Smooth muscle cell (in vitro differentiated cells): ENCODE measurements around the gene SLC39A11. TPM values are rescaled to one million over a fixed set of nuclear protein-coding genes. Genes with fewer than 3 reads are reported as not detected.

Experiments used
- DNase-seq: peaks from one replicate; lab custom pipeline; 2025; ENCODE audit not compliant: unreplicated experiment; lab: John Stamatoyannopoulos, UW
- H2AFZ ChIP-seq: fragments of 200-600 bp; sonication (generic); 2 replicates; pipeline ENCODE4 v1.6.0; 2016; ENCODE audit warnings: antibody characterized with exemption, low read depth, mild to moderate bottlenecking
- H3F3A ChIP-seq: fragments of 200-600 bp; sonication (generic); 2 replicates; pipeline ENCODE4 v1.6.0; 2017; ENCODE audit warnings: antibody characterized with exemption, low read depth
- H3K27ac ChIP-seq: fragments of 200-600 bp; sonication (generic); 2 replicates; pipeline ENCODE4 v1.5.1; 2016; ENCODE audit warnings: low read depth, mild to moderate bottlenecking
- H3K27me3 ChIP-seq: fragments of 200-600 bp; sonication (generic); 2 replicates; pipeline ENCODE4 v1.6.1; 2016; ENCODE audit warnings: low read depth, mild to moderate bottlenecking
- H3K36me3 ChIP-seq: fragments of 200-600 bp; sonication (generic); 2 replicates; pipeline ENCODE4 v1.5.1; 2016; ENCODE audit warnings: low read depth
- H3K4me1 ChIP-seq: fragments of 200-600 bp; sonication (generic); 2 replicates; pipeline ENCODE4 v1.5.1; 2016; ENCODE audit warnings: low read depth
- H3K4me2 ChIP-seq: fragments of 200-600 bp; sonication (generic); 2 replicates; pipeline ENCODE4 v1.6.0; 2016; ENCODE audit warnings: mild to moderate bottlenecking
- H3K4me3 ChIP-seq: fragments of 200-600 bp; sonication (generic); 2 replicates; pipeline ENCODE4 v1.5.1; 2016; ENCODE audit warnings: mild to moderate bottlenecking
- H3K79me2 ChIP-seq: fragments of 200-600 bp; sonication (generic); 2 replicates; pipeline ENCODE4 v1.6.0; 2016; ENCODE audit warnings: low read depth, mild to moderate bottlenecking
- H3K9ac ChIP-seq: fragments of 200-600 bp; sonication (generic); 2 replicates; pipeline ENCODE4 v1.6.0; 2016; ENCODE audit warnings: low read depth
- H3K9me3 ChIP-seq: fragments of 200-600 bp; sonication (generic); replicated peaks from 2 replicates; pipeline ENCODE4 v1.5.1; 2016; ENCODE audit warnings: low read depth
- H4K20me1 ChIP-seq: fragments of 200-600 bp; sonication (generic); 2 replicates; pipeline ENCODE4 v1.6.0; 2016; ENCODE audit warnings: low read depth
- CTCF ChIP-seq: fragments of 200-600 bp; sonication (generic); IDR thresholded peaks from 2 replicates; pipeline ENCODE4 v1.5.1; 2017; ENCODE audit warnings: borderline replicate concordance, mild to moderate bottlenecking, antibody characterized with exemption; ENCODE audit not compliant: insufficient read depth, poor library complexity, severe bottlenecking
- WGBS: methylation state at CpG from one replicate; pipeline ENCODE4 v1.1.7; 2016; ENCODE audit warnings: low lambda C conversion rate; 5-methylcytosine and 5-hydroxymethylcytosine counted together
- polyA plus RNA-seq: library from polyadenylated mRNA; unstranded; fragments of >200 nt; fragmentation: Nextera tagmentation; extraction: Ambion mirVana; gene quantifications from 2 replicates; pipeline ENCODE4 v1.2.1, GENCODE V29; 2016
- total RNA-seq: library from RNA; depleted of rRNA; stranded (reverse); fragments of >200 nt; gene quantifications from 2 replicates; pipeline ENCODE4 v1.2.3, GENCODE V29; 2014

SLC39A11 gene
- total and polyA plus RNA-seq, 2 experiments from 2014 or later, result 9.2 to 36.7 TPM

- Histone ChIP-seq H3K9me3 (no peaks in the 10 kb centered on the region), H3K4me1 (peaks cover 15% of the 10 kb centered on the region), H3K27me3 (no peaks in the 10 kb centered on the region), H4K20me1 (peaks cover 8% of the 10 kb centered on the region), H3K4me3 (no peak overlapping the region), H3K9ac (peak overlapping the region; percentile 44), H3F3A (peaks cover 10% of the 10 kb centered on the region), H3K36me3 (no peaks in the 10 kb centered on the region), H3K4me2 (peak overlapping the region; percentile 67), H2AFZ (no peak overlapping the region), H3K79me2 (no peaks in the 10 kb centered on the region), H3K27ac (peak overlapping the region; percentile 89)
- TF ChIP-seq CTCF, result no peak
- DNase-seq, result peak; percentile 13
- WGBS, result 29% methylated on average over 12 of the region's 12 CpGs
Observed at GRCh38 chr17:72976971-72977770, 115.3 kb downstream of the SLC39A11 start.

DNA sequence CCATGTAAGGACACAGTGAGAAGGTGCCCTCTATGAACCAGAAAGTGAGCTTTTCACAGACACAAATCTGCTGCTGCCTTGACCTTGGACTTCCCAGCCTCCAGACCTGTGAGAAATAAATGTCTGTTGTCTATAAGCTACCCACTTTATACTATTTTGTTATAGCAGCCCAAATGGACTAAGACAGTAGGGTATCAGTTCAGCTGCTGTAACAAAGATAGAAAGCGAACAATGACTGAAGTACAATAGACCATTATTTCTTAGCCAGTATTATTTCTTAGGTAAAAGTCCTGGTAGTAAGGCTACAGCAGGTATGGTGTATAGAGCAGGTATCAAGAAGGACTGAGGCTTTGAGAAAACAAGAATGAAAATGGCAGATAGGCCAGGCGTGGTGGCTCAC lies 117.0 kb downstream of the SLC39A11 start:
- H3K79me2 ChIP-seq, result no peaks in the 10 kb centered on the region
- H3K27ac ChIP-seq, result no peak overlapping the region
- H3K27me3 ChIP-seq, result no peaks in the 10 kb centered on the region
- no peak overlapping the region for H3K4me2 ChIP-seq
- no peak overlapping the region for H2AFZ ChIP-seq
- 100% methylated on average over 2 of the region's 2 CpGs for WGBS
- no peak overlapping the region for H3K4me3 ChIP-seq
- DNase-seq, result no peak
- H3K4me1 ChIP-seq, result peaks cover 21% of the 10 kb centered on the region
- peaks cover 10% of the 10 kb centered on the region for H3F3A ChIP-seq
- peaks cover 8% of the 10 kb centered on the region for H4K20me1 ChIP-seq
- no peak for TF ChIP-seq CTCF
- no peak overlapping the region for H3K9ac ChIP-seq
- no peaks in the 10 kb centered on the region for H3K9me3 ChIP-seq
- H3K36me3 ChIP-seq, result no peaks in the 10 kb centered on the region

GRCh38 chr17:72974605-72975232 lies 117.8 kb downstream of the SLC39A11 start:
- Histone ChIP-seq H3K9ac (no peak overlapping the region), H3K27me3 (no peaks in the 10 kb centered on the region), H3K9me3 (no peaks in the 10 kb centered on the region), H3K27ac (no peak overlapping the region), H4K20me1 (peaks cover 8% of the 10 kb centered on the region), H3K4me2 (no peak overlapping the region), H3K36me3 (no peaks in the 10 kb centered on the region), H3K4me1 (peaks cover 25% of the 10 kb centered on the region), H3K79me2 (no peaks in the 10 kb centered on the region), H2AFZ (no peak overlapping the region), H3K4me3 (no peak overlapping the region), H3F3A (peaks cover 10% of the 10 kb centered on the region)
- TF ChIP-seq CTCF, result no peak
- DNase-seq, result no peak
- WGBS, result 77% methylated on average over 4 of the region's 4 CpGs
